Stimulated activated CD4-positive, alpha-beta T cell treated with anti-CD3 and anti-CD28 coated beads, Interleukin-2, amount 100 ng/mL, for 48 hours (primary cell): ENCODE results near the gene POLD2.

Experiments
- DNase-seq, 2 donors: peaks; one replicate each; pipeline ENCODE4 v3.0.0-alpha.2; 2020

Gene POLD2

GRCh38 chr7:44100458-44101302 lies 22.7 kb downstream of the POLD2 start:
- DNase-seq = no peak

- no peak for DNase-seq
Observed at GRCh38 chr7:44099669-44100068, 23.7 kb downstream of the POLD2 start.

GRCh38 chr7:44098092-44099068 lies 25.0 kb downstream of the POLD2 start:
- no peak for DNase-seq

- DNase-seq = no peak
Observed at GRCh38 chr7:44097064-44097932, 26.1 kb downstream of the POLD2 start.

GRCh38 chr7:44096326-44096881 lies 26.9 kb downstream of the POLD2 start:
- DNase-seq = no peak

- no peak for DNase-seq
Observed at GRCh38 chr7:44095781-44096180, 27.6 kb downstream of the POLD2 start.

GRCh38 chr7:44094883-44095592 lies 28.3 kb downstream of the POLD2 start:
- no peak for DNase-seq

GRCh38 chr7:44094365-44094764 lies 29.0 kb downstream of the POLD2 start:
- DNase-seq = no peak

GRCh38 chr7:44093102-44093641 lies 30.2 kb downstream of the POLD2 start:
- DNase-seq = no peak

- DNase-seq = no peak
Observed at GRCh38 chr7:44087911-44088838, 35.2 kb downstream of the POLD2 start.

- DNase-seq = no peak
Observed at GRCh38 chr7:44086627-44087026, 36.7 kb downstream of the POLD2 start.

- DNase-seq = no peak
Observed at GRCh38 chr7:44085546-44085945, 37.8 kb downstream of the POLD2 start.

GRCh38 chr7:44084701-44085100 lies 38.6 kb downstream of the POLD2 start:
- DNase-seq = no peak

GRCh38 chr7:44083796-44084195 lies 39.6 kb downstream of the POLD2 start:
- no peak for DNase-seq

GRCh38 chr7:44082541-44083207 lies 40.7 kb downstream of the POLD2 start:
- peak; percentile 93 to 94 for DNase-seq

- no peak for DNase-seq
Observed at GRCh38 chr7:44081266-44081748, 42.0 kb downstream of the POLD2 start.

GRCh38 chr7:44080686-44081265 lies 42.6 kb downstream of the POLD2 start:
- no peak for DNase-seq

GRCh38 chr7:44080118-44080517 lies 43.2 kb downstream of the POLD2 start:
- DNase-seq = no peak
